ENCODE measurements around the gene IGSF21.

The IGSF21 gene

DNA sequence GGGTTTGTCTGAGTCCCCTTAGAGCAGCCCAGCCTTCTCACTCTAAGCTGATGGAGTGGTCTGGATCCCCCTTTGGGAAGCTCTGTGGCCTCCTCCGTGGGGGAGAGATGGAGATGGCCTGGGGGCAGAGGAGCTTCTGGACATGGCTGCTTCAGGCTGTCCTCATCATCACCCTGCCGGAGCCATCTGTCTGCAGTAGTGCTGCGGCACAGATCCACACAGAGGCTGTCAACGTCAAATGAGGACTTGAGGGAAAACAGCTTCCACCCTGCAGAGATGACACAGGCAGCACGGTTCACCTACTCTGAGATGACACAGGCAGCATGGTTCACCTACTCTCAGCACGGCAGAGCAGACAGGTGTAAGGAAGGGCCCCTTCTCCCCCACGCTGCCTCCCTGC is 134.3 kb downstream of the IGSF21 start:
- TF ChIP-seq EP300 (IDR thresholded peaks at IDR 0.05; ENCODE audit: borderline replicate concordance) (no peak), RAD21 (IDR thresholded peaks at IDR 0.05; ENCODE audit: low read depth) (no peak), CREB1 (IDR thresholded peaks at IDR 0.05; ENCODE audit: low read depth) (no peak), REST (IDR thresholded peaks at IDR 0.05; ENCODE audit: low read depth) (no peak), TAF1 (IDR thresholded peaks at IDR 0.05; ENCODE audit: low read depth) (no peak), CEBPB (IDR thresholded peaks at IDR 0.05) (no peak), TEAD4 (IDR thresholded peaks at IDR 0.05) (no peak), TCF12 (IDR thresholded peaks at IDR 0.05; ENCODE audit: low read depth) (no peak), FOXM1 (IDR thresholded peaks at IDR 0.05; ENCODE audit: borderline replicate concordance, low read depth) (no peak), NFIC (IDR thresholded peaks at IDR 0.05) (no peak), YY1 (IDR thresholded peaks at IDR 0.05; ENCODE audit: low read depth) (no peak), ZBTB7A (IDR thresholded peaks at IDR 0.05; ENCODE audit: low read depth) (no peak), EGR1 (IDR thresholded peaks at IDR 0.05) (no peak)
- TF ChIP-seq, protein P1, sequence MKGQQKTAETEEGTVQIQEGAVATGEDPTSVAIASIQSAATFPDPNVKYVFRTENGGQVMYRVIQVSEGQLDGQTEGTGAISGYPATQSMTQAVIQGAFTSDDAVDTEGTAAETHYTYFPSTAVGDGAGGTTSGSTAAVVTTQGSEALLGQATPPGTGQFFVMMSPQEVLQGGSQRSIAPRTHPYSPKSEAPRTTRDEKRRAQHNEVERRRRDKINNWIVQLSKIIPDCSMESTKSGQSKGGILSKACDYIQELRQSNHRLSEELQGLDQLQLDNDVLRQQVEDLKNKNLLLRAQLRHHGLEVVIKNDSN (IDR thresholded peaks at IDR 0.05), result no peak
- TF ChIP-seq, protein P2, sequence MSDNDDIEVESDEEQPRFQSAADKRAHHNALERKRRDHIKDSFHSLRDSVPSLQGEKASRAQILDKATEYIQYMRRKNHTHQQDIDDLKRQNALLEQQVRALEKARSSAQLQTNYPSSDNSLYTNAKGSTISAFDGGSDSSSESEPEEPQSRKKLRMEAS (IDR thresholded peaks at IDR 0.05), result no peak

DNA sequence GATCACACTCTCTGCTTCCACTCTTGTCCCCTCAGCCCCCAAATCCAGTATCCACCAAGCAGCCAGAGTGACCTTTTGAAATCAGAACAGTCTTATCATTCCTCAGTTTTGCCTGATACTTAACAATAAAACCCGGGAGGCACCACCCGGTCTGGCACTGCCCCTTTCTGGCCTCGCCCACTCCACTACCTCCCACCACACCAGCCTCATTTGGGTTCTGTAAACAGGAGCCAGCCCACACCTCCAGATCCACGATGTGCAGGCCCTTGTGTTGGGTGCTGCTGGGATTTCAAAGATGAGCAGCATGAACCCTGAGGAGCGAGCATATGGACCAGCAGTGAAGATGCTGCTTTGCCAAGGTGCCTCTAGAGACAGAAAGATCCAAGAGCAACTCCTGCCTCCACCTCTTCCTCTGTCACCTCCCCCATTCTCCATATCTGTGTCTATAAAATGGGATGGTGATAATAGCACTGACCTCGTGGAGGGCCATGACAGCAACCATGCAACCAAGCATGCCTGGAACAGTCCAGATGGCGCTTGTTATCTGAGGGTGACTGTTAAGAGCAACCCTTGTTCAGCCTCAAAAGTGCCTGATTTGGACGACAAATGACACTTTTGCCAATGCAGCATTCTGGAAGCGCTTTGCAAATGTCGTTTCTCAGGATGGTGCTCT is 136.0 kb downstream of the IGSF21 start:
- TF ChIP-seq RAD21 (IDR thresholded peaks at IDR 0.05; ENCODE audit: low read depth), result no peak
- no peak for TF ChIP-seq FOXM1 (IDR thresholded peaks at IDR 0.05; ENCODE audit: borderline replicate concordance, low read depth)
- TF ChIP-seq TAF1 (IDR thresholded peaks at IDR 0.05; ENCODE audit: low read depth), result no peak
- TF ChIP-seq TEAD4 (IDR thresholded peaks at IDR 0.05), result no peak
- TF ChIP-seq, protein P2 (IDR thresholded peaks at IDR 0.05), result no peak
- TF ChIP-seq EGR1 (IDR thresholded peaks at IDR 0.05), result no peak
- TF ChIP-seq CREB1 (IDR thresholded peaks at IDR 0.05; ENCODE audit: low read depth), result no peak
- TF ChIP-seq, protein P1 (IDR thresholded peaks at IDR 0.05), result no peak
- TF ChIP-seq EP300 (IDR thresholded peaks at IDR 0.05; ENCODE audit: borderline replicate concordance), result no peak
- TF ChIP-seq CEBPB (IDR thresholded peaks at IDR 0.05), result no peak
- TF ChIP-seq NFIC (IDR thresholded peaks at IDR 0.05), result no peak
- TF ChIP-seq ZBTB7A (IDR thresholded peaks at IDR 0.05; ENCODE audit: low read depth), result no peak
- no peak for TF ChIP-seq YY1 (IDR thresholded peaks at IDR 0.05; ENCODE audit: low read depth)

DNA sequence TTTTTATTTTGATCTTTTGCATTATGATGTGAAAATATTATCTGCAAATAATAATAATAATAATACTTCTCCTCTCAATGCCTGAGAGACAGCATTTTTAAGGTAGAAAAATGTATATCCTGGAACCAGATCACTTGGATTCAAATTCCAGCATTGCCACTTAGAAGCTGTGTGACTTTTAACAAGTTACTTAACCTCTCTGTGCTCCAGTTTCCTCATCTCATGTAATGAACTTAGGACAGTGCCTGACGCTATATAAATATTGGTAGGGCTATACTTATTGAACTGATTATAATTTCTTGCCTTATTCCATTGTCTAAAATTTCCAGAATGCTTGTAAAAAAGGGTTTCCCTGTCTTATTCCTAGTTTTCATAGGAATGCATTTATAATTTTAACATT is 137.2 kb downstream of the IGSF21 start:
- no peak for TF ChIP-seq TAF1 (IDR thresholded peaks at IDR 0.05; ENCODE audit: low read depth)
- TF ChIP-seq FOXM1 (IDR thresholded peaks at IDR 0.05; ENCODE audit: borderline replicate concordance, low read depth), result no peak
- TF ChIP-seq TEAD4 (IDR thresholded peaks at IDR 0.05), result no peak
- no peak for TF ChIP-seq CEBPB (IDR thresholded peaks at IDR 0.05)
- TF ChIP-seq ZBTB7A (IDR thresholded peaks at IDR 0.05; ENCODE audit: low read depth), result no peak
- TF ChIP-seq YY1 (IDR thresholded peaks at IDR 0.05; ENCODE audit: low read depth), result no peak
- no peak for TF ChIP-seq CREB1 (IDR thresholded peaks at IDR 0.05; ENCODE audit: low read depth)
- no peak for TF ChIP-seq NFIC (IDR thresholded peaks at IDR 0.05)
- no peak for TF ChIP-seq EGR1 (IDR thresholded peaks at IDR 0.05)
- no peak for TF ChIP-seq TCF12 (IDR thresholded peaks at IDR 0.05; ENCODE audit: low read depth)
- no peak for TF ChIP-seq RAD21 (IDR thresholded peaks at IDR 0.05; ENCODE audit: low read depth)
- TF ChIP-seq, protein P2 (IDR thresholded peaks at IDR 0.05), result no peak
- TF ChIP-seq EP300 (IDR thresholded peaks at IDR 0.05; ENCODE audit: borderline replicate concordance), result no peak
- TF ChIP-seq, protein P1 (IDR thresholded peaks at IDR 0.05), result no peak

DNA sequence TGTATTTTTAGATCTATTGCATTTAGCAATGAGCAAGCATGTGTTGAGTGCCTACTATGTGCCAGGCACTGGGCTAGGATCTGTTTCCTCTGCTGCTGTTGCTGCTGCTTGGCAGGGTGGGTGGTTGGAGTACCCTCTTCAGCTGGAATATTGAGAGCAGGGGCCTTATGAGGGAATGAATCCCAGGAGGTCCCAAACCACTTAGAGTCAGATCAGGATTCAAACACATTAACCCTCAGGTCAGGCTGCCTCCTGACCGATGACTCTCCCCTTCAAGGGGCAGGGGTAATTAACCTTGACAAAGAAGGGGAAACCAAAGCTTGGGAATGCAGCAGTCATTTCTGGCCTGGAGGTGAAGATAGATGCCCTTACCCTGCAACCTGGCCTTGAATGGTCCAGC is 138.0 kb downstream of the IGSF21 start:
- no peak for TF ChIP-seq YY1 (IDR thresholded peaks at IDR 0.05; ENCODE audit: low read depth)
- TF ChIP-seq, protein P2 (IDR thresholded peaks at IDR 0.05), result no peak
- no peak for TF ChIP-seq NFIC (IDR thresholded peaks at IDR 0.05)
- no peak for TF ChIP-seq REST (IDR thresholded peaks at IDR 0.05; ENCODE audit: low read depth)
- TF ChIP-seq RAD21 (IDR thresholded peaks at IDR 0.05; ENCODE audit: low read depth), result no peak
- no peak for TF ChIP-seq TEAD4 (IDR thresholded peaks at IDR 0.05)

GRCh38 chr1:18246543-18246942 is 138.9 kb downstream of the IGSF21 start:
- TF ChIP-seq RAD21 (IDR thresholded peaks at IDR 0.05; ENCODE audit: low read depth) (no peak), NFIC (IDR thresholded peaks at IDR 0.05) (no peak), FOXM1 (IDR thresholded peaks at IDR 0.05; ENCODE audit: borderline replicate concordance, low read depth) (no peak), TEAD4 (IDR thresholded peaks at IDR 0.05) (no peak), REST (IDR thresholded peaks at IDR 0.05; ENCODE audit: low read depth) (no peak), YY1 (IDR thresholded peaks at IDR 0.05; ENCODE audit: low read depth) (no peak), TCF12 (IDR thresholded peaks at IDR 0.05; ENCODE audit: low read depth) (no peak), ZBTB7A (IDR thresholded peaks at IDR 0.05; ENCODE audit: low read depth) (no peak), CEBPB (IDR thresholded peaks at IDR 0.05) (no peak), TAF1 (IDR thresholded peaks at IDR 0.05; ENCODE audit: low read depth) (no peak), EGR1 (IDR thresholded peaks at IDR 0.05) (no peak), EP300 (IDR thresholded peaks at IDR 0.05; ENCODE audit: borderline replicate concordance) (no peak), CREB1 (IDR thresholded peaks at IDR 0.05; ENCODE audit: low read depth) (no peak)
- TF ChIP-seq, protein P1 (IDR thresholded peaks at IDR 0.05), result no peak
- TF ChIP-seq, protein P2 (IDR thresholded peaks at IDR 0.05), result no peak

Measured in Ishikawa (cell line).